PC-9 (cell line): ENCODE results near the gene NUP210. TPM values are rescaled to one million over a fixed set of nuclear protein-coding genes. Genes with fewer than 3 reads are reported as not detected.

ENCODE experiments used
- BruUV-seq: library from RNA; stranded (reverse); fragments of 400-500 nt; replicated peaks from 2 replicates; lab custom pipeline; 2021; lab: Mats Ljungman, UMichigan
- CTCF ChIA-PET: fragments of 300-600 bp; sonication (Branson Sonifier 250); formaldehyde crosslinking; loops from one replicate; lab custom pipeline; 2022; ENCODE audit warnings: antibody characterized with exemption; lab: Charles Lee
- POLR2A ChIA-PET: fragments of 300-600 bp; sonication (Branson Sonifier 250); formaldehyde crosslinking; loops from one replicate; lab custom pipeline; 2022; ENCODE audit warnings: antibody characterized with exemption; ENCODE audit not compliant: unreplicated experiment; lab: Charles Lee
- DNase-seq, 2 experiments: peaks; one replicate each; pipeline versions ENCODE4 v3.0.0 to v3.0.0-alpha.2; 2015 to 2022; ENCODE audit warnings: mixed read lengths in 1 of 2
- H2AFZ ChIP-seq: fragments of 200-600 bp; sonication (generic); 2 replicates; pipeline ENCODE4 v1.8.1; 2017; ENCODE audit warnings: antibody characterized with exemption
- H3F3A ChIP-seq: fragments of 200-600 bp; sonication (generic); 2 replicates; pipeline ENCODE4 v1.8.1; 2017; ENCODE audit warnings: antibody characterized with exemption, mild to moderate bottlenecking, low read depth; ENCODE audit not compliant: insufficient read depth
- H3K27ac ChIP-seq: fragments of 200-600 bp; sonication (generic); 2 replicates; pipeline ENCODE4 v1.6.1; 2016; ENCODE audit warnings: mixed run types
- H3K27me3 ChIP-seq: fragments of 200-600 bp; sonication (generic); 2 replicates; pipeline ENCODE4 v1.6.1; 2016; ENCODE audit warnings: low read depth, mixed run types; ENCODE audit not compliant: insufficient read depth
- H3K36me3 ChIP-seq: fragments of 200-600 bp; sonication (generic); 2 replicates; pipeline ENCODE4 v1.6.1; 2016; ENCODE audit warnings: low read depth, mixed run types
- H3K4me1 ChIP-seq: fragments of 200-600 bp; sonication (generic); replicated peaks from 2 replicates; pipeline ENCODE4 v1.6.1; 2016; ENCODE audit warnings: mixed run types; ENCODE audit not compliant: insufficient read depth
- H3K4me2 ChIP-seq: fragments of 200-600 bp; sonication (generic); 2 replicates; pipeline ENCODE4 v1.6.1; 2017; ENCODE audit warnings: mixed run types
- H3K4me3 ChIP-seq: fragments of 200-600 bp; sonication (generic); 2 replicates; pipeline ENCODE4 v1.6.1; 2016; ENCODE audit warnings: mixed run types
- H3K79me2 ChIP-seq: fragments of 200-600 bp; sonication (generic); 2 replicates; pipeline ENCODE4 v1.6.1; 2017; ENCODE audit warnings: low read depth, mixed run types
- H3K9me2 ChIP-seq: fragments of 200-600 bp; sonication (generic); 2 replicates; pipeline ENCODE4 v1.8.1; 2017; ENCODE audit warnings: mild to moderate bottlenecking; ENCODE audit not compliant: insufficient read depth
- H3K9me3 ChIP-seq: fragments of 200-600 bp; sonication (generic); 2 replicates; pipeline ENCODE4 v1.8.1; 2016; ENCODE audit warnings: low read depth; ENCODE audit not compliant: insufficient read depth
- H4K20me1 ChIP-seq: fragments of 200-600 bp; sonication (generic); 2 replicates; pipeline ENCODE4 v1.8.1; 2017; ENCODE audit not compliant: insufficient read depth
- EZH2 ChIP-seq: fragments of 200-600 bp; sonication (generic); IDR thresholded peaks from 2 replicates; pipeline ENCODE4 v1.8.0; 2017; ENCODE audit warnings: antibody characterized with exemption, low read depth
- intact Hi-C: fragments of 100-400 bp; cut with micrococcal nuclease; formaldehyde crosslinking; loops from one replicate; pipeline ENCODE4 v1.10.0; 2022; ENCODE audit not compliant: unreplicated experiment
- total RNA-seq: library from RNA; stranded (reverse); gene quantifications from 2 replicates; pipeline ENCODE4 v1.2.3, GENCODE V29; 2021
- TF ChIP-seq, protein P1 (sequence below): fragments of 200-600 bp; sonication (generic); conservative IDR thresholded peaks from 2 replicates; pipeline ENCODE4 v1.6.1; 2017; ENCODE audit warnings: mixed run types, antibody characterized with exemption, mild to moderate bottlenecking, moderate library complexity

NUP210 gene
- total RNA-seq, 1 experiment from 2014 or later: 84.0 TPM

DNA sequence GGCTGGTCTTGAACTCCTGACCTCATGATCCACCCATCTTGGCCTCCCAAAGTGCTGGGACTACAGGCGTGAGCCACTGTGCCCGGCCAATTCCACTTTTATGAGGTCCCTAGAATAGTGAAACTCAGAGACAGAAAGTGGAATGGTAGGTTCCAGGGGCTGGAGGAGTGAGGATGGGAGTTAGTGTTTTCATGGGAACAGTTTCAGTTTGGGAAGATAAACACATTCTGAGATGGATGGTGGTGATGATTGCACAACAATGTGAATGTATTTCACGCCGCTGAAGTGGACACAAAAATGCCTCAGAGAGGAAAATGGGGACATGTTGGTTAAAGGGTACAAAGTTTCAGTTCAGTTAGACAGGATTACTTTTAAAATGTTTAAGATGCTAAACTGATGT lies 37.5 kb upstream of the NUP210 start:
- no TSS peak for BruUV-seq
- H4K20me1 ChIP-seq: no peaks in the 10 kb centered on the region
- H3K9me3 ChIP-seq: no peaks in the 10 kb centered on the region
- H3K36me3 ChIP-seq: no peaks in the 10 kb centered on the region
- no peak for DNase-seq
- no peak overlapping the region for H3K4me2 ChIP-seq
- ChIA-PET CTCF (no interaction called here), POLR2A (no interaction called here)
- no peak overlapping the region for H3K4me3 ChIP-seq
- intact Hi-C loops: loop anchor here (10.0 kb wide), 2 partner anchors 243 to 463 kb away; no protein-coding TSS in a partner anchor
- peaks cover 7% of the 10 kb centered on the region; the same call in 1 of the 2 replicates for H3F3A ChIP-seq
- H3K27me3 ChIP-seq: no peaks in the 10 kb centered on the region
- H3K4me1 ChIP-seq: peaks cover 1% of the 10 kb centered on the region
- TF ChIP-seq, protein P1, sequence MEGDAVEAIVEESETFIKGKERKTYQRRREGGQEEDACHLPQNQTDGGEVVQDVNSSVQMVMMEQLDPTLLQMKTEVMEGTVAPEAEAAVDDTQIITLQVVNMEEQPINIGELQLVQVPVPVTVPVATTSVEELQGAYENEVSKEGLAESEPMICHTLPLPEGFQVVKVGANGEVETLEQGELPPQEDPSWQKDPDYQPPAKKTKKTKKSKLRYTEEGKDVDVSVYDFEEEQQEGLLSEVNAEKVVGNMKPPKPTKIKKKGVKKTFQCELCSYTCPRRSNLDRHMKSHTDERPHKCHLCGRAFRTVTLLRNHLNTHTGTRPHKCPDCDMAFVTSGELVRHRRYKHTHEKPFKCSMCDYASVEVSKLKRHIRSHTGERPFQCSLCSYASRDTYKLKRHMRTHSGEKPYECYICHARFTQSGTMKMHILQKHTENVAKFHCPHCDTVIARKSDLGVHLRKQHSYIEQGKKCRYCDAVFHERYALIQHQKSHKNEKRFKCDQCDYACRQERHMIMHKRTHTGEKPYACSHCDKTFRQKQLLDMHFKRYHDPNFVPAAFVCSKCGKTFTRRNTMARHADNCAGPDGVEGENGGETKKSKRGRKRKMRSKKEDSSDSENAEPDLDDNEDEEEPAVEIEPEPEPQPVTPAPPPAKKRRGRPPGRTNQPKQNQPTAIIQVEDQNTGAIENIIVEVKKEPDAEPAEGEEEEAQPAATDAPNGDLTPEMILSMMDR: no peak
- TF ChIP-seq EZH2: no peak
- H3K9me2 ChIP-seq: no peaks in the 10 kb centered on the region
- H3K79me2 ChIP-seq: no peaks in the 10 kb centered on the region
- no peak overlapping the region for H3K27ac ChIP-seq
- no peak overlapping the region for H2AFZ ChIP-seq

DNA sequence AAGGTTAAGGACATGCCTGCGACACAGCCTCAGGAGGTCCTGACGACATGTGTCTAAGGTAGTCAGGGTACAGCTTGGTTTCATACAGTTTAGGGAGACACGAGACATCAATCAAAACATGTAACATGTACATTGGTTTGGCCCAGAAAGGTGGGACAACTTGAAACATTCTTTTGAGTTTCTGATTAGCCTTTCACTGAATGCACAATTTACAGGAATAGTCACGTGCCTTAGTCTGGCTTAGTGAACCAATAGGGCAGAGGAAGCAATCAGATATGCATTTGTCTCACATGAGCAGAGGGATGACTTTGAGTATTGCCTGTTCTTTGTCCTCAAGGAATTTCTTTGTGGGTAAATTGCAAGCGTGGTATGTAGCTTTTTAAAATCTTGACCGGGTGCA lies 35.5 kb upstream of the NUP210 start:
- Histone ChIP-seq H3F3A (peaks cover 21% of the 10 kb centered on the region; the same call in 1 of the 2 replicates), H4K20me1 (no peaks in the 10 kb centered on the region), H3K36me3 (no peaks in the 10 kb centered on the region), H3K27me3 (no peaks in the 10 kb centered on the region), H3K4me2 (no peak overlapping the region), H3K79me2 (no peaks in the 10 kb centered on the region), H3K9me2 (no peaks in the 10 kb centered on the region), H3K4me1 (peaks cover 11% of the 10 kb centered on the region), H3K9me3 (no peaks in the 10 kb centered on the region), H3K27ac (no peak overlapping the region), H2AFZ (no peak overlapping the region), H3K4me3 (no peak overlapping the region)
- intact Hi-C loops: loop anchor here (10.0 kb wide), 2 partner anchors 241 to 461 kb away; no protein-coding TSS in a partner anchor
- no TSS peak for BruUV-seq
- POLR2A ChIA-PET: no interaction called here
- TF ChIP-seq, protein P1: no peak
- TF ChIP-seq EZH2: no peak
- no peak for DNase-seq
- CTCF ChIA-PET: interaction anchor here (0.5 to 0.7 kb wide), 4 partner anchors 205 to 659 kb away, joined by 3 to 5 read pairs (median 3); partner anchors contain the start of gene CAND2

DNA sequence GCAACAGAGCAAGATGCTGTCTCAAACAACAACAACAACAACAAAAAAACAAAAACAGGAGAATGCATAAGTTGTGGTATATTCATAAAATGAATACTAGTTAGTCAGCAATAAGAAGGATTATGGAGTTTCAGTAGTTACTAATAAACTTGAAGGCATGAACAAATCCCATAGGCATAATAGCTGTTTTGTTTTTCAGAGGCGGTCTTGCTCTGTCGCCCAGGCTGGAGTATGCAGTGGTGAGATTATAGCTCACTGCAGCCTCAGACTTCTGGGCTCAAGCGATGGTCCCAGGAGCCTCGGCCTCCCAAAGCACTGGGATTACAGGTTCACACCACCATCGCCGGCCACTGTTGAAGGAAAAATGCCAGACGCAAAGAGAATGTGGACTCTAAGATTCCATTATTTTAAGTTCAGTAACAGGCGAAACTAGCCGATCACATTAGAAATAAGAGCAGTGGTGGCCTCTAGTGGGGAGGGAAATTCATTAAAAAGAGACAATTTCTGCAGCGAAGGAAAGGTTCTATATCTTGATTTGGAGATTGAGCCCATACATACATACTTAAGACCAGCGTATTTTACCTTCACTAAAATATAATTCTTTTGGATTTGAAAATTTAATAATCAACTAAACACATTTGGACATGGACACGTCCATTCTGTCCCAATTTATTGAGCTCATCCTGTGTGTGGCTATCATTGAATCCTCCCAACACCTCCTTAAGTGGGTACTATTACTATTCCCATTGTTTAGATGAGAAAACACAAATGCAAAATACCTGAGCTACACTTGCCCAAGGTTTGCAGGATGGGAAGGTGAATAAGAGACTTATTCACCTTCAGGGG lies 32.6 kb upstream of the NUP210 start:
- ChIA-PET POLR2A (interaction anchor here (0.6 to 1.3 kb wide), 3 partner anchors 27 to 118 kb away, joined by 5 to 9 read pairs (median 8); partner anchors contain the start of gene HDAC11), CTCF (interaction anchor here (0.5 to 2.2 kb wide), 8 partner anchors 21 to 874 kb away, joined by 3 to 23 read pairs (median 4); partner anchors contain the start of gene HDAC11)
- Histone ChIP-seq H4K20me1 (no peaks in the 10 kb centered on the region), H3K79me2 (no peaks in the 10 kb centered on the region), H3K27me3 (no peaks in the 10 kb centered on the region), H2AFZ (peak overlapping the region; percentile 86; the same call in 1 of the 2 replicates), H3F3A (peaks cover 21% of the 10 kb centered on the region; the same call in 1 of the 2 replicates), H3K4me3 (peak overlapping the region; percentile 59; the same call in 1 of the 2 replicates), H3K27ac (peak overlapping the region; percentile 71), H3K4me2 (peak overlapping the region; percentile 69), H3K9me2 (no peaks in the 10 kb centered on the region), H3K9me3 (no peaks in the 10 kb centered on the region), H3K36me3 (no peaks in the 10 kb centered on the region), H3K4me1 (peaks cover 13% of the 10 kb centered on the region)
- DNase-seq: peak; percentile 25 to 43
- TF ChIP-seq EZH2: no peak
- TF ChIP-seq, protein P1: peak; percentile 77
- intact Hi-C loops: loop anchor here (2.0 to 10.0 kb wide), 7 partner anchors 32 to 600 kb away; partner anchors contain the start of gene NUP210
- no TSS peak for BruUV-seq
